Stimulated activated CD4-positive, alpha-beta T cell treated with anti-CD3 and anti-CD28 coated beads, Interleukin-1b, Interleukin-23, amount 100 ng/mL, for 1 hour (primary cell): ENCODE data around the gene PDZK1IP1.

Experiments
- DNase-seq, 2 donors: peaks; one replicate each; pipeline ENCODE4 v3.0.0-alpha.2; 2020; ENCODE audit warnings: low read depth in 2 of 2

PDZK1IP1 gene

DNA sequence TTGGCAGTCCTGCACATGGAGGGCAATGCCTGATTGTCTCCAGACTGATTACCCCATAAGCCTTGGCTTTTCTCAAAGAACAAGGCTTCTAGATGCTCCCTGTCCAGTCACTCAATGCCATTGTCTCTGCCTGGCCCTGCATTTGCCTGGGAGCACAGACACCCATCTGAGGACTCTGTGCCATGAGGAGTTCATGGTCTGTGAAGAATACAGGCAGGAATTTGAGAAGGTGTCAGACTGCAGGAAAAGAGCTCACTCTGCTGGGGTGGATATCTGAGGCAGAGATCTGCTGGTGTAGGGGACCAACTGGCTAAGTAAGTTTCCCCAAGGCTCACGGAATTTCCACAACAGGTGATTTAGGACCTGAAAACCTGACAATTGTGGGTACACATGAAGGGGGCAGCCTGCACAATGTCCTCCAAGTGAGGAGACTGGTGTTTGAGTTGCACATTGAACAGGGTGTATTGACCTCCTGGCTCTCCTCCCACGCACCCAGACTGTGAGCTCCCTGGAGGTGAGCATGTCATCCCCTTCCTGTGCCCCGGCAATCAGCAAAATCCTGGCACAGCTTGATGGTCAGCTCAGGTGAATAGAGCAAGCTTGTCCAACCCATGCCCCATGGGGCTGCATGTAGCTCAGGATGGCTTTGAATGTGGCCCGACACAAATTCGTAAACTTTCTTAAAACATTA is 51.8 kb downstream of the PDZK1IP1 start:
- no peak for DNase-seq

DNA sequence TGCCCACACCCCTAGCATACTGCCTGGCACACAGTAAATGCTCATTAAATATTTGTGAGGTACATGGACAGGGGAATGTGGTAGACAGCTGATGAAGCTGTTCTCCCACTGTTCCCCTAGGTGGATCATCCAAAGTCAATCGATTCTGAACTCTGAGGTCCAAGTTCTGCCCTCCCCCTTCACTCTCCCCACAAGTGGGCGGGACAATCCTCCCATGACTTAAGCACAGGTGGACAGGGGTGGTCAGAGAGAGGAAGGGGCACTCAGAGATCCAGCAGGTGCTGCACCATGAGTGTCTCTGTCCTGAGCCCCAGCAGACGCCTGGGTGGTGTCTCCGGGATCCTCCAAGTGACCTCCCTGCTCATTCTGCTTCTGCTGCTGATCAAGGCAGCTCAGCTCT is 52.6 kb downstream of the PDZK1IP1 start, which contains the start of gene CYP4A22:
TSS of gene CYP4A22 (plus strand) at position 244 of the 400 bp plus-strand sequence. CDS start at position 289, 45 bp downstream.
- DNase-seq: no peak
